Testis (tissue), 3 donors: ENCODE data around the gene ABLIM3. TPM values are rescaled to one million over a fixed set of nuclear protein-coding genes. Genes with fewer than 3 reads are reported as not detected.

Experiments used
- DNase-seq: peaks from one replicate; pipeline ENCODE4 v3.0.0-alpha.2; 2019
- H3K27ac ChIP-seq, 2 donors: fragments of 200-600 bp; sonication (generic); one replicate each; pipeline ENCODE4 v1.5.1; 2019
- H3K27me3 ChIP-seq: fragments of 200-600 bp; sonication (generic); one replicate; pipeline ENCODE4 v1.5.1; 2019
- H3K36me3 ChIP-seq: fragments of 200-600 bp; sonication (generic); one replicate; pipeline ENCODE4 v1.5.1; 2017; ENCODE audit warnings: low read depth; ENCODE audit errors: missing control alignments
- H3K4me1 ChIP-seq: fragments of 200-600 bp; sonication (generic); one replicate; pipeline ENCODE4 v1.5.1; 2019
- H3K4me3 ChIP-seq, 2 donors: fragments of 200-600 bp; sonication (generic); one replicate each; pipeline ENCODE4 v1.5.1; 2017 to 2019
- H3K9me3 ChIP-seq: fragments of 200-600 bp; sonication (generic); one replicate; pipeline ENCODE4 v1.5.1; 2017
- POLR2A ChIP-seq: fragments of 450-650 bp; IDR thresholded peaks from one replicate; pipeline ENCODE4 v1.6.1; 2017; ENCODE audit warnings: antibody characterized with exemption, mild to moderate bottlenecking, moderate library complexity
- WGBS, 2 donors: methylation state at CpG; one replicate each; pipeline ENCODE4 v1.1.5; 2018; 5-methylcytosine and 5-hydroxymethylcytosine counted together
- intact Hi-C: fragments of 100-400 bp; cut with DNase I; formaldehyde crosslinking; loops from one replicate; pipeline ENCODE4 v1.15.1; 2023; ENCODE audit warnings: low total_unique reads
- polyA plus RNA-seq: library from polyadenylated mRNA; stranded (reverse); fragments of 350-450 nt; fragmentation: Illumina TruSeq; extraction: RNeasy Lipid Tissue Mini Kit (QIAGEN cat#74804); gene quantifications from one replicate; pipeline ENCODE4 v1.2.3, GENCODE V29; 2014; ENCODE audit warnings: low read depth, low replicate concordance; ENCODE audit not compliant: insufficient read depth
- total RNA-seq, 2 donors: library from RNA; depleted of rRNA; stranded (reverse); fragments of >200 nt; gene quantifications; one replicate each; pipeline ENCODE4 v1.2.3, GENCODE V29; 2016
- TF ChIP-seq, protein P1 (sequence below), 3 experiments: fragments of 450-650 bp in 2 of 3; fragments of 200-600 bp in 1 of 3; sonication (generic) in 1 of 3; IDR thresholded peaks; one replicate each; pipeline ENCODE4 v1.5.1; 2016 to 2019; ENCODE audit warnings: antibody characterized with exemption in 3 of 3, mild to moderate bottlenecking in 2 of 3, moderate library complexity in 1 of 3

Gene ABLIM3
- total and polyA plus RNA-seq, 3 donors from 2014 or later: 5.6 to 8.9 (median 7.6) TPM

- Histone ChIP-seq H3K27ac (no peak overlapping the region), H3K4me1 (peaks cover 4% of the 10 kb centered on the region), H3K27me3 (no peaks in the 10 kb centered on the region), H3K36me3 (no peaks in the 10 kb centered on the region), H3K9me3 (no peaks in the 10 kb centered on the region), H3K4me3 (no peak overlapping the region)
- TF ChIP-seq POLR2A: no peak
- TF ChIP-seq, protein P1, sequence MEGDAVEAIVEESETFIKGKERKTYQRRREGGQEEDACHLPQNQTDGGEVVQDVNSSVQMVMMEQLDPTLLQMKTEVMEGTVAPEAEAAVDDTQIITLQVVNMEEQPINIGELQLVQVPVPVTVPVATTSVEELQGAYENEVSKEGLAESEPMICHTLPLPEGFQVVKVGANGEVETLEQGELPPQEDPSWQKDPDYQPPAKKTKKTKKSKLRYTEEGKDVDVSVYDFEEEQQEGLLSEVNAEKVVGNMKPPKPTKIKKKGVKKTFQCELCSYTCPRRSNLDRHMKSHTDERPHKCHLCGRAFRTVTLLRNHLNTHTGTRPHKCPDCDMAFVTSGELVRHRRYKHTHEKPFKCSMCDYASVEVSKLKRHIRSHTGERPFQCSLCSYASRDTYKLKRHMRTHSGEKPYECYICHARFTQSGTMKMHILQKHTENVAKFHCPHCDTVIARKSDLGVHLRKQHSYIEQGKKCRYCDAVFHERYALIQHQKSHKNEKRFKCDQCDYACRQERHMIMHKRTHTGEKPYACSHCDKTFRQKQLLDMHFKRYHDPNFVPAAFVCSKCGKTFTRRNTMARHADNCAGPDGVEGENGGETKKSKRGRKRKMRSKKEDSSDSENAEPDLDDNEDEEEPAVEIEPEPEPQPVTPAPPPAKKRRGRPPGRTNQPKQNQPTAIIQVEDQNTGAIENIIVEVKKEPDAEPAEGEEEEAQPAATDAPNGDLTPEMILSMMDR (IDR thresholded peaks at IDR 0.05): no peak
- WGBS, 2 donors: 90 to 95% methylated on average over 1 of the region's 1 CpG
- no peak for DNase-seq
- intact Hi-C loops: no loop called here
These were observed 133.6 kb downstream of the ABLIM3 start for GRCh38 chr5:149274939-149275338.

GRCh38 chr5:149277801-149278200 is 136.5 kb downstream of the ABLIM3 start:
- intact Hi-C loops: no loop called here
- H3K36me3 ChIP-seq: no peaks in the 10 kb centered on the region
- H3K9me3 ChIP-seq: no peaks in the 10 kb centered on the region
- no peaks in the 10 kb centered on the region for H3K27me3 ChIP-seq
- TF ChIP-seq, protein P1 (IDR thresholded peaks at IDR 0.05): no peak
- TF ChIP-seq POLR2A: no peak
- H3K4me1 ChIP-seq: peaks cover 4% of the 10 kb centered on the region
- WGBS, 2 donors: 38 to 46% methylated on average over 4 of the region's 4 CpGs
- H3K27ac ChIP-seq: peak overlapping the region; percentile 9 to 38
- H3K4me3 ChIP-seq: no peak overlapping the region
- DNase-seq: no peak

DNA sequence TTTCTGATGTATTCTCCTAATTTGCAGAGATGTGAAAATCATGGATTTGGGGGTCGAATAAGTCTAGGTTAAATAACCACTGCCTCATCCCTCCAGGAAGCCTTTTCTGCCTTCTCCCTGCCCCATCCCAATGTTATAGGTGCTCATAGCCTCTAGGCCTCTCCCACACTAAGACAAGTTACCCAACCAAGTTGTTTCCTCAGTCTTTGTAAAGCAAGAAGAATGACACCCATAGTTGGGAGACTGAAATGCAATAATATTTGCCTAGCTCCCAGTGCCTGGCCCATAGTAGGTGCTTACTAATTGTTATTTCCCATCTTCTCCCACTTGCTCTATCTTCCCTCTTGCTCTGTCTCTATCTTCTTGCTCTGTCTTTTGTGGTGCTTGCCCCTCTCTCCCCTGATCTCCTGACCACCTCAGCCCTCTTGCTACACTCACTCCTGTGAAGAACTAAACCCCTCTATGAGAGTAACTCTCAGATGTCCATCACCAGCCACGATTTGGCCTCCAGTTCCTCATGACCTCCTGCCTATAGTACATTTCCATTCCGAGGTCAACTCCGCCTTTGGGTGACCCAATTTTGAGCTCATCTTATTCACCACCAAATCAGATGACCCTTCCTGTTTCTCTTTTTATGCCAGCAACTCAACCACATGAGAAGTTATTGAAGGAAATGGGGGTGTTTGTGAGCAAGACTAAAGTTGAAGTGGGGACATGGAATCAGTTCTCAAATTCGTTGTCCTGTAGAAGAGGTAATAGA is 137.3 kb downstream of the ABLIM3 start:
- Histone ChIP-seq H3K4me3 (no peak overlapping the region), H3K27me3 (no peaks in the 10 kb centered on the region), H3K9me3 (no peaks in the 10 kb centered on the region), H3K27ac (peak overlapping the region; percentile 9 to 38), H3K4me1 (peaks cover 4% of the 10 kb centered on the region), H3K36me3 (no peaks in the 10 kb centered on the region)
- no peak for TF ChIP-seq POLR2A
- TF ChIP-seq, protein P1 (IDR thresholded peaks at IDR 0.05): no peak
- DNase-seq: no peak
- intact Hi-C loops: no loop called here
- 71 to 83% methylated on average over 5 of the region's 5 CpGs for WGBS, 2 donors

DNA sequence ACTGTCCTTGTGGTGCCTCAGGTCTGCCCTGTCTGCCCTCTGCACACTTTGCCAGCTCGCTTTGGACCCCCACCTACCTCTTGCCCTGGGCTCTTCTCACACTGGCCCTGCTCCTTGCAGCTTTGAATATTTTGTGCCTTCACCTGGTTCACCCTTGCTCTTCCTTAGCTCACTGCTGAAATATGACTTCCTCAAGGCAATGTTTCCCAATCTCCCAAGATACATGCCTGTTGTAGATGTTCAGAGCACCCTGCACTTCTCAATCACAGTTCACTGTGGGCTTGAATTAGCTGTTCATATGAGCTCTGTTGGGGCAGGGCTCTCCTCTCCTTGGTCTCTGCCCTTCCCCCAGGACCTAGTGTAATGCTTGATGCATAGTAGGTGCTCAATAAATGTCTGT is 138.4 kb downstream of the ABLIM3 start:
- intact Hi-C loops: no loop called here

More for the DNA sequence above, 138.4 kb downstream of the ABLIM3 start:
- WGBS, 2 donors: 75 to 89% methylated on average over 1 of the region's 1 CpG
- Histone ChIP-seq H3K36me3 (no peaks in the 10 kb centered on the region), H3K27me3 (no peaks in the 10 kb centered on the region), H3K4me3 (no peak overlapping the region), H3K27ac (peak overlapping the region in 1 of 2 donors; percentile 38), H3K4me1 (peaks cover 4% of the 10 kb centered on the region), H3K9me3 (no peaks in the 10 kb centered on the region)
- no peak for DNase-seq
- TF ChIP-seq POLR2A: no peak
- TF ChIP-seq, protein P1 (IDR thresholded peaks at IDR 0.05): no peak
